GM12864 (cell line): ENCODE measurements around the gene CLCN6.

Experiments
- DNase-seq: peaks from one replicate; pipeline ENCODE4 v3.0.0-alpha.2; 2011; ENCODE audit warnings: low read depth
- H3K4me3 ChIP-seq: 2 replicates; pipeline ENCODE4 v1.5.1; 2011; ENCODE audit warnings: mild to moderate bottlenecking, low read depth, low read length, control low read depth
- CTCF ChIP-seq: IDR thresholded peaks from 2 replicates; pipeline ENCODE4 v1.5.1; 2011; ENCODE audit warnings: low read depth, mild to moderate bottlenecking, moderate library complexity, low read length, control low read depth, inconsistent platforms; ENCODE audit errors: missing control alignments

Gene CLCN6

GRCh38 chr1:11807133-11807532 lies 1.1 kb downstream of the CLCN6 start:
- no peak for DNase-seq
- H3K4me3 ChIP-seq: peak overlapping the region; percentile 95
- TF ChIP-seq CTCF: no peak

- no peak for TF ChIP-seq CTCF
These were observed 7.0 kb downstream of the CLCN6 start for GRCh38 chr1:11813021-11813420.

GRCh38 chr1:11817192-11817591 lies 11.2 kb downstream of the CLCN6 start:
- TF ChIP-seq CTCF: no peak
- H3K4me3 ChIP-seq: no peak overlapping the region
- DNase-seq: no peak

More at GRCh38 chr1:11813021-11813420, 7.0 kb downstream of the CLCN6 start:
- no peak overlapping the region for H3K4me3 ChIP-seq
- DNase-seq: no peak

GRCh38 chr1:11822091-11822490 lies 16.1 kb downstream of the CLCN6 start:
- TF ChIP-seq CTCF: no peak
- no peak overlapping the region for H3K4me3 ChIP-seq
- no peak for DNase-seq

- DNase-seq: no peak
- H3K4me3 ChIP-seq: no peak overlapping the region
- no peak for TF ChIP-seq CTCF
These were observed 17.6 kb downstream of the CLCN6 start for GRCh38 chr1:11823366-11824137.

GRCh38 chr1:11825131-11825530 lies 19.1 kb downstream of the CLCN6 start:
- no peak for DNase-seq
- TF ChIP-seq CTCF: no peak
- H3K4me3 ChIP-seq: no peak overlapping the region

- no peak overlapping the region for H3K4me3 ChIP-seq
- DNase-seq: no peak
- TF ChIP-seq CTCF: no peak
These were observed 21.0 kb downstream of the CLCN6 start for GRCh38 chr1:11826946-11827345.
